Glomerular visceral epithelial cell (primary cell): ENCODE results near the gene TUBA8.
"Not testable (repeated sequence)": the region's sequence is repeated elsewhere in the genome, so short reads cannot be mapped to it uniquely, and the experiment has no call there.

Source experiments
- DNase-seq: peaks from one replicate; pipeline ENCODE4 v3.0.0-alpha.2; 2016; ENCODE audit errors: extremely low spot score

The TUBA8 gene

DNA sequence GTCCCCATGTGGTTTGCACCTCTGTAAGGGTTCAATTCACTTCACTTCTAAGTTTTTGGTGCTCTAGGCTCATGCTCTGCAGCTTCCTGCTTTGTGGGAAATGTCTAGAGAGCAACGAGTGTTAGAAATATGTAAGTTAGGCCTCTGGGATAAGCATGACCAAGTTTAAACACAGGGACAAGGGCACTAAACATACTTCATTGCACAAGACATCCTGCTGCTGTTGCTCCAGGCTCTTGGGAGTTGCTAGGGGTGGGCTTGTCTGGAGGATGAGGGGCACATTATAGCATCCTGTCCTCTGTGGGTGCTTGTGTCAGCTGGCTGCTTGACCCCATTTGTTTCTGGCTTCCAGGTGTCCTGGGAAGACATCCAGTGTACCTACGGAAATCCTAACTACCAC lies 62.8 kb downstream of the TUBA8 start:
- DNase-seq = not testable (repeated sequence)
